K562 (cell line): ENCODE data around the gene ETV7. TPM values are rescaled to one million over a fixed set of nuclear protein-coding genes. Genes with fewer than 3 reads are reported as not detected.

Source experiments
- CHCHD3 ChIP-seq: fragments of 250-450 bp; sonication (Bioruptor Pico); IDR thresholded peaks from 2 replicates; pipeline ENCODE4 v2.1.2; 2022; ENCODE audit warnings: mild to moderate bottlenecking
- CHD2 ChIP-seq: IDR thresholded peaks from 2 replicates; pipeline ENCODE4 v1.6.1; 2011; ENCODE audit warnings: low read depth, low read length
- HMGN3 ChIP-seq: IDR thresholded peaks from 2 replicates; pipeline ENCODE4 v1.6.1; 2011; ENCODE audit warnings: borderline replicate concordance, low read depth, mild to moderate bottlenecking, mixed read lengths, low read length; ENCODE audit not compliant: insufficient read length; ENCODE audit errors: extremely low read depth
- JUN ChIP-seq, 2 experiments: sonication (generic) in 1 of 2; formaldehyde crosslinking in 1 of 2; IDR thresholded peaks; 2 replicates each; pipeline versions ENCODE4 v1.6.1 to v1.8.0; 2012 to 2022; ENCODE audit warnings: borderline replicate concordance in 2 of 2, mild to moderate bottlenecking in 2 of 2, improper control_type of control experiment in 1 of 2, low read depth in 1 of 2, low read length in 1 of 2, missing genetic modification reagents in 1 of 2
- JUND ChIP-seq, 2 experiments: IDR thresholded peaks; 2 replicates in 1 of 2; 3 replicates in 1 of 2; pipeline ENCODE4 v1.6.1; 2011; ENCODE audit warnings: borderline replicate concordance in 2 of 2, low read depth in 2 of 2, low read length in 2 of 2, improper control_type of control experiment in 1 of 2, missing biosample characterization in 1 of 2, missing genetic modification characterization in 1 of 2, missing genetic modification reagents in 1 of 2
- KHSRP ChIP-seq: fragments of 450-650 bp; IDR thresholded peaks from 2 replicates; pipeline ENCODE4 v1.6.1; 2017
- PCBP1 ChIP-seq: fragments of 200-400 bp; formaldehyde crosslinking; IDR thresholded peaks from 2 replicates; pipeline ENCODE4 v1.6.1; 2018; ENCODE audit warnings: mild to moderate bottlenecking, low read depth, low read length; ENCODE audit not compliant: poor library complexity, severe bottlenecking
- SNRNP70 ChIP-seq: fragments of 200-400 bp; formaldehyde crosslinking; optimal IDR thresholded peaks from 2 replicates; pipeline ENCODE3; 2017; ENCODE audit warnings: low read depth, low read length
- WHSC1 ChIP-seq: IDR thresholded peaks from one replicate; pipeline ENCODE4 v1.6.1; 2012; ENCODE audit warnings: low read length, control low read depth, inconsistent platforms
- ZNF324 ChIP-seq: fragments of 250-450 bp; sonication (Bioruptor Pico); IDR thresholded peaks from 2 replicates; pipeline ENCODE4 v1.4.0; 2020; ENCODE audit warnings: mild to moderate bottlenecking
- ZNF79 ChIP-seq: fragments of 250-450 bp; sonication (Bioruptor Pico); IDR thresholded peaks from 2 replicates; pipeline ENCODE4 v1.4.0; 2020; ENCODE audit warnings: low read depth, mild to moderate bottlenecking, moderate library complexity
- polyA plus RNA-seq, 8 experiments: library from polyadenylated mRNA; depleted of rRNA in 4 of 8; stranded (reverse) in 5 of 8; unstranded in 3 of 8; fragments of >200 nt; fragmentation: Nextera tagmentation in 2 of 8; fragmentation: Illumina TruSeq in 1 of 8; extraction: Ambion mirVana in 2 of 8; extraction: Trizol in 1 of 8; gene quantifications; 2 replicates each; pipeline versions ENCODE4 v1.2.1 to v1.2.3, GENCODE V29; 2011 to 2014; ENCODE audit warnings: inconsistent platforms in 1 of 8, missing spikeins in 1 of 8
- total RNA-seq, 7 experiments: library from RNA; depleted of rRNA in 6 of 7; stranded (reverse); fragments of >200 nt in 6 of 7; fragmentation: Illumina TruSeq in 2 of 7; extraction: Trizol in 2 of 7; gene quantifications; 2 replicates each; pipeline versions ENCODE4 v1.2.1 to v1.2.3, GENCODE V29; 2011 to 2021; ENCODE audit warnings: low replicate concordance in 1 of 7
- TF ChIP-seq, protein P1 (sequence below): IDR thresholded peaks from 2 replicates; pipeline ENCODE4 v1.6.1; 2016; ENCODE audit warnings: missing genetic modification characterization, missing compliant biosample characterization
- TF ChIP-seq, protein P2 (sequence below): fragments of 250-450 bp; sonication (Bioruptor Pico); IDR thresholded peaks from 2 replicates; pipeline ENCODE4 v1.4.0; 2020; ENCODE audit warnings: borderline replicate concordance
- TF ChIP-seq, protein P3 (sequence below), 2 experiments: fragments of 450-650 bp; formaldehyde crosslinking in 1 of 2; IDR thresholded peaks; 2 replicates each; pipeline versions ENCODE4 v1.4.0 to v1.6.1; 2014 to 2020; ENCODE audit warnings: mild to moderate bottlenecking in 2 of 2, borderline replicate concordance in 1 of 2, low read depth in 1 of 2

Gene ETV7
- total and polyA plus RNA-seq, 9 of the 15 experiments (the other 6 are each of a cell fraction or from before 2014, with no cell fraction given), result 0.07 to 0.22 (median 0.14) TPM; not detected in 3

DNA sequence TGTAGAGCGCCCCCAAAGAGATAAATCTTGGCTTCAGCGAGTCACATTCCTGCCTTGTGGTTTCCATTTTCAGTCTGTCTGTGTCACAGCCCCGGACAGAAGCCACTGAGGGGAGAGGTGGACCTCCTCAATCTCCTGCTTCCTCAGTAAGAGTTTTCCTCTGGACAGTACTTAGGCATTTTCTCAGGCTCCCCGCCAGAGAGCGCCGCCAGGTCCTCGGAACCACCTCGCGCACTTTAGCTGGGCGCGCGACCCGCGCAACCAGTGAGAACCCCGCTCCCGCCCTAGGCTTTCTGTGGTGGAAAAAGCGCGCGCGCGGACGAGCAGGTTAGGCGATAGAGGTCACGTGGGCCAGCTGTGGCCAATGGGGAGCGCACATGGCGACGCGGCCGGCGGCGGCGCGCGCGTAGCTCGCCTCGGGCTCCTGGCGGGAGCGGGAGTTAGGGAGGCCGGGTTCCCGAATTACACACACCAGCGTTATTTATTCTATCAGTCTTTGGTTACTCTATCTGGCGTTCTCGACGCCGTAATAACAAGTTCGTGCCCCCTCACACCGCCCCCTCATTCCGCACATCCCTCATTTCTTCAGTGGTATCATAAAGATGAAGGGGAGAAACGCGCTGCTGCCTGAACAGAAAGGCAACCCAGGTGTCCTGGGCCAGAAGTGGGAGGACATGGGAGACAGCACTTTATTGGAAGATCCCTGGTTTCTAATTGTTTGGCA is 35.8 kb upstream of the ETV7 start (continued):
- TF ChIP-seq KHSRP (no peak), SNRNP70 (no peak), JUND (IDR thresholded peaks at IDR 0.05; ENCODE audit: borderline replicate concordance, low read depth, low read length) (peak; percentile 78), JUND (tag; IDR thresholded peaks at IDR 0.05; ENCODE audit: borderline replicate concordance, low read depth, low read length) (no peak; the same call in 2 of the 3 replicates), JUN (IDR thresholded peaks at IDR 0.05; ENCODE audit: borderline replicate concordance, low read depth, low read length) (peak; percentile 70; the same call in 1 of the 2 replicates), JUN (CRISPR knock-in tag; IDR thresholded peaks at IDR 0.05; ENCODE audit: borderline replicate concordance) (no peak), WHSC1 (no peak), ZNF324 (peak; percentile 39; the same call in 1 of the 2 replicates), CHCHD3 (no peak), PCBP1 (no peak), CHD2 (peak; percentile 67; the same call in 1 of the 2 replicates), ZNF79 (CRISPR knock-in tag) (no peak), HMGN3 (peak; percentile 95)
- TF ChIP-seq, protein P1, sequence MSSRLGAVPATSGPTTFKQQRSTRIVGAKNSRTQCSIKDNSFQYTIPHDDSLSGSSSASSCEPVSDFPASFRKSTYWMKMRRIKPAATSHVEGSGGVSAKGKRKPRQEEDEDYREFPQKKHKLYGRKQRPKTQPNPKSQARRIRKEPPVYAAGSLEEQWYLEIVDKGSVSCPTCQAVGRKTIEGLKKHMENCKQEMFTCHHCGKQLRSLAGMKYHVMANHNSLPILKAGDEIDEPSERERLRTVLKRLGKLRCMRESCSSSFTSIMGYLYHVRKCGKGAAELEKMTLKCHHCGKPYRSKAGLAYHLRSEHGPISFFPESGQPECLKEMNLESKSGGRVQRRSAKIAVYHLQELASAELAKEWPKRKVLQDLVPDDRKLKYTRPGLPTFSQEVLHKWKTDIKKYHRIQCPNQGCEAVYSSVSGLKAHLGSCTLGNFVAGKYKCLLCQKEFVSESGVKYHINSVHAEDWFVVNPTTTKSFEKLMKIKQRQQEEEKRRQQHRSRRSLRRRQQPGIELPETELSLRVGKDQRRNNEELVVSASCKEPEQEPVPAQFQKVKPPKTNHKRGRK, result no peak
- TF ChIP-seq, protein P2, sequence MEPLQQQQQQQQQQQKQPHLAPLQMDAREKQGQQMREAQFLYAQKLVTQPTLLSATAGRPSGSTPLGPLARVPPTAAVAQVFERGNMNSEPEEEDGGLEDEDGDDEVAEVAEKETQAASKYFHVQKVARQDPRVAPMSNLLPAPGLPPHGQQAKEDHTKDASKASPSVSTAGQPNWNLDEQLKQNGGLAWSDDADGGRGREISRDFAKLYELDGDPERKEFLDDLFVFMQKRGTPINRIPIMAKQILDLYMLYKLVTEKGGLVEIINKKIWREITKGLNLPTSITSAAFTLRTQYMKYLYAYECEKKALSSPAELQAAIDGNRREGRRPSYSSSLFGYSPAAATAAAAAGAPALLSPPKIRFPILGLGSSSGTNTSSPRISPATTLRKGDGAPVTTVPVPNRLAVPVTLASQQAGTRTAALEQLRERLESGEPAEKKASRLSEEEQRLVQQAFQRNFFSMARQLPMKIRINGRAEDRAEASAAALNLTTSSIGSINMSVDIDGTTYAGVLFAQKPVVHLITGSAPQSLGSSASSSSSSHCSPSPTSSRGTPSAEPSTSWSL, result no peak
- TF ChIP-seq, protein P3, sequence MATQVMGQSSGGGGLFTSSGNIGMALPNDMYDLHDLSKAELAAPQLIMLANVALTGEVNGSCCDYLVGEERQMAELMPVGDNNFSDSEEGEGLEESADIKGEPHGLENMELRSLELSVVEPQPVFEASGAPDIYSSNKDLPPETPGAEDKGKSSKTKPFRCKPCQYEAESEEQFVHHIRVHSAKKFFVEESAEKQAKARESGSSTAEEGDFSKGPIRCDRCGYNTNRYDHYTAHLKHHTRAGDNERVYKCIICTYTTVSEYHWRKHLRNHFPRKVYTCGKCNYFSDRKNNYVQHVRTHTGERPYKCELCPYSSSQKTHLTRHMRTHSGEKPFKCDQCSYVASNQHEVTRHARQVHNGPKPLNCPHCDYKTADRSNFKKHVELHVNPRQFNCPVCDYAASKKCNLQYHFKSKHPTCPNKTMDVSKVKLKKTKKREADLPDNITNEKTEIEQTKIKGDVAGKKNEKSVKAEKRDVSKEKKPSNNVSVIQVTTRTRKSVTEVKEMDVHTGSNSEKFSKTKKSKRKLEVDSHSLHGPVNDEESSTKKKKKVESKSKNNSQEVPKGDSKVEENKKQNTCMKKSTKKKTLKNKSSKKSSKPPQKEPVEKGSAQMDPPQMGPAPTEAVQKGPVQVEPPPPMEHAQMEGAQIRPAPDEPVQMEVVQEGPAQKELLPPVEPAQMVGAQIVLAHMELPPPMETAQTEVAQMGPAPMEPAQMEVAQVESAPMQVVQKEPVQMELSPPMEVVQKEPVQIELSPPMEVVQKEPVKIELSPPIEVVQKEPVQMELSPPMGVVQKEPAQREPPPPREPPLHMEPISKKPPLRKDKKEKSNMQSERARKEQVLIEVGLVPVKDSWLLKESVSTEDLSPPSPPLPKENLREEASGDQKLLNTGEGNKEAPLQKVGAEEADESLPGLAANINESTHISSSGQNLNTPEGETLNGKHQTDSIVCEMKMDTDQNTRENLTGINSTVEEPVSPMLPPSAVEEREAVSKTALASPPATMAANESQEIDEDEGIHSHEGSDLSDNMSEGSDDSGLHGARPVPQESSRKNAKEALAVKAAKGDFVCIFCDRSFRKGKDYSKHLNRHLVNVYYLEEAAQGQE (IDR thresholded peaks at IDR 0.05; ENCODE audit: borderline replicate concordance), result peak; percentile 97
- TF ChIP-seq, protein P3 (CRISPR knock-in tag; IDR thresholded peaks at IDR 0.05; ENCODE audit: low read depth), result no peak
